HepG2 (cell line): ENCODE measurements around the gene HPGD. TPM values are rescaled to one million over a fixed set of nuclear protein-coding genes. Genes with fewer than 3 reads are reported as not detected.

Experiments used
- ATAC-seq: fragments of 200-7000 bp; cut with Tn5 transposase; 3 replicates; pipeline ENCODE4 v1.9.1; 2020; ENCODE audit warnings: mild to moderate bottlenecking, moderate library complexity
- BruUV-seq: library from RNA; stranded (reverse); fragments of 400-500 nt; replicated peaks from 2 replicates; lab custom pipeline; 2021; lab: Mats Ljungman, UMichigan
- CTCF ChIA-PET: fragments of 300-600 bp; formaldehyde crosslinking; extraction: SDS; loops from one replicate; lab custom pipeline; 2021; ENCODE audit warnings: low total read pairs, inconsistent platforms, low intra/inter-chr PET ratio; lab: Yijun Ruan, JAX
- POLR2A ChIA-PET: fragments of 350-600 bp; sonication (Branson Sonifier 250); formaldehyde crosslinking; loops from one replicate; lab custom pipeline; 2020; ENCODE audit warnings: antibody characterized with exemption, inconsistent platforms; lab: Yijun Ruan, JAX
- DNase-seq: peaks from one replicate; pipeline ENCODE4 v3.0.0-alpha.2; 2015; ENCODE audit warnings: low spot score
- FAIRE-seq: peaks from 3 replicates; lab custom pipeline; 2011; peaks lifted over from hg19 to GRCh38; lab: Jason Lieb, UNC
- H2AFZ ChIP-seq: one replicate; pipeline ENCODE4 v1.6.1; 2011; ENCODE audit warnings: low read length, inconsistent platforms
- H3K27ac ChIP-seq: fragments of 300-600 bp; 3 replicates; pipeline ENCODE4 v1.8.0; 2011; ENCODE audit warnings: mixed run types, mild to moderate bottlenecking, mixed read lengths, low read length, inconsistent platforms; ENCODE audit not compliant: insufficient read depth; ENCODE audit errors: extremely low read length
- H3K27me3 ChIP-seq, 2 experiments: fragments of 200-600 bp in 1 of 2; 2 replicates in 1 of 2; 3 replicates in 1 of 2; pipeline versions ENCODE4 v1.6.0 to v1.8.0; 2011; ENCODE audit warnings: low read length in 2 of 2, mild to moderate bottlenecking in 2 of 2, moderate library complexity in 2 of 2, inconsistent platforms in 1 of 2; ENCODE audit not compliant: insufficient read depth in 2 of 2, control insufficient read depth in 1 of 2
- H3K36me3 ChIP-seq, 2 experiments: fragments of 200-600 bp in 1 of 2; replicated peaks in 1 of 2; 2 replicates in 1 of 2; 3 replicates in 1 of 2; pipeline versions ENCODE4 v1.5.1 to v1.8.0; 2011; ENCODE audit warnings: low read length in 2 of 2, inconsistent platforms in 1 of 2; ENCODE audit not compliant: insufficient read depth in 2 of 2, control insufficient read depth in 1 of 2
- H3K4me1 ChIP-seq: 2 replicates; pipeline ENCODE4 v1.5.1; 2012; ENCODE audit warnings: low read length, inconsistent platforms; ENCODE audit not compliant: insufficient read depth
- H3K4me2 ChIP-seq: 2 replicates; pipeline ENCODE4 v1.6.0; 2011; ENCODE audit warnings: low read depth, low read length, inconsistent platforms
- H3K4me3 ChIP-seq, 3 experiments: fragments of 200-600 bp in 1 of 3; sonication (generic), shearing (Covaris generic) in 1 of 3; replicated peaks in 1 of 3; 2 replicates each; pipeline ENCODE4 v1.5.1; 2011 to 2016; ENCODE audit warnings: low read length in 3 of 3, inconsistent platforms in 2 of 3, low read depth in 2 of 3, mild to moderate bottlenecking in 2 of 3, control low read depth in 1 of 3, mixed read lengths in 1 of 3; ENCODE audit not compliant: insufficient read depth in 1 of 3
- H3K79me2 ChIP-seq: one replicate; pipeline ENCODE4 v1.6.1; 2011; ENCODE audit warnings: low read length, inconsistent platforms; ENCODE audit not compliant: insufficient read depth
- H3K9ac ChIP-seq: 2 replicates; pipeline ENCODE4 v1.6.0; 2011; ENCODE audit warnings: mild to moderate bottlenecking, low read depth, low read length, inconsistent platforms; ENCODE audit not compliant: insufficient read depth
- H3K9me3 ChIP-seq: 2 replicates; pipeline ENCODE4 v1.5.1; 2012; ENCODE audit warnings: mild to moderate bottlenecking, low read length
- H4K20me1 ChIP-seq: 2 replicates; pipeline ENCODE4 v1.6.0; 2011; ENCODE audit warnings: inconsistent platforms, mild to moderate bottlenecking, low read length, moderate library complexity; ENCODE audit not compliant: insufficient read depth
- MAFK ChIP-seq, 2 experiments: IDR thresholded peaks in 1 of 2; conservative IDR thresholded peaks in 1 of 2; 2 replicates each; pipeline ENCODE4 v1.6.1; 2011; ENCODE audit warnings: improper control_type of control experiment in 2 of 2, low read length in 2 of 2
- MIER2 ChIP-seq: IDR thresholded peaks from 2 replicates; pipeline ENCODE4 v1.6.1; 2016; ENCODE audit warnings: missing biosample characterization, missing genetic modification reagents
- SIN3B ChIP-seq: fragments of 150-350 bp; IDR thresholded peaks from 2 replicates; pipeline ENCODE4 v1.6.1; 2014; ENCODE audit warnings: low read length
- TAF1 ChIP-seq: sonication (generic); formaldehyde crosslinking; IDR thresholded peaks from 2 replicates; pipeline ENCODE4 v1.4.0; 2020; ENCODE audit warnings: missing genetic modification reagents
- ZBTB43 ChIP-seq: sonication (generic); formaldehyde crosslinking; conservative IDR thresholded peaks from 2 replicates; pipeline ENCODE4 v1.4.0; 2020; ENCODE audit warnings: missing genetic modification reagents
- WGBS: methylation state at CpG from one replicate; pipeline ENCODE4 v1.1.6; 2017; ENCODE audit warnings: low lambda C conversion rate; 5-methylcytosine and 5-hydroxymethylcytosine counted together
- in situ Hi-C: cut with HindIII; loops from 2 replicates; pipeline ENCODE4 v1.10.0; 2017; ENCODE audit warnings: low pct_unique_long_range_greater_than_20kb; ENCODE audit not compliant: extremely low pct_ligation_motif_present
- intact Hi-C: fragments of 100-400 bp; cut with micrococcal nuclease; formaldehyde crosslinking; loops from one replicate; pipeline ENCODE4 v1.10.0; 2022; ENCODE audit not compliant: unreplicated experiment
- polyA plus RNA-seq, 8 experiments: library from polyadenylated mRNA; depleted of rRNA in 3 of 8; stranded (reverse) in 7 of 8; unstranded in 1 of 8; fragments of >200 nt; fragmentation: Illumina TruSeq in 4 of 8; extraction: Trizol in 4 of 8; gene quantifications; 2 replicates each; pipeline versions ENCODE4 v1.2.1 to v1.2.3, GENCODE V29; 2011 to 2016; ENCODE audit warnings: low read depth in 4 of 8, missing spikeins in 1 of 8, mixed read lengths in 1 of 8; ENCODE audit not compliant: insufficient read depth in 1 of 8
- total RNA-seq, 5 experiments: library from RNA; depleted of rRNA; stranded (reverse); fragments of >200 nt; fragmentation: Illumina TruSeq; extraction: Trizol; gene quantifications; 2 replicates each; pipeline ENCODE4 v1.2.3, GENCODE V29; 2016; ENCODE audit warnings: low read depth in 1 of 5
- TF ChIP-seq, protein P1 (sequence below): sonication (generic); formaldehyde crosslinking; IDR thresholded peaks from 2 replicates; pipeline ENCODE4 v1.5.0; 2020; ENCODE audit warnings: missing genetic modification reagents
- TF ChIP-seq, protein P2 (sequence below), 2 experiments: IDR thresholded peaks; 2 replicates each; pipeline ENCODE4 v1.6.1; 2011 to 2012; ENCODE audit warnings: low read length in 2 of 2, borderline replicate concordance in 1 of 2, low read depth in 1 of 2, mild to moderate bottlenecking in 1 of 2, moderate library complexity in 1 of 2

Gene HPGD
- total and polyA plus RNA-seq, 2 of the 13 experiments (the other 11 are each of a cell fraction or from before 2014, with no cell fraction given): 0.13 to 0.24 TPM

DNA sequence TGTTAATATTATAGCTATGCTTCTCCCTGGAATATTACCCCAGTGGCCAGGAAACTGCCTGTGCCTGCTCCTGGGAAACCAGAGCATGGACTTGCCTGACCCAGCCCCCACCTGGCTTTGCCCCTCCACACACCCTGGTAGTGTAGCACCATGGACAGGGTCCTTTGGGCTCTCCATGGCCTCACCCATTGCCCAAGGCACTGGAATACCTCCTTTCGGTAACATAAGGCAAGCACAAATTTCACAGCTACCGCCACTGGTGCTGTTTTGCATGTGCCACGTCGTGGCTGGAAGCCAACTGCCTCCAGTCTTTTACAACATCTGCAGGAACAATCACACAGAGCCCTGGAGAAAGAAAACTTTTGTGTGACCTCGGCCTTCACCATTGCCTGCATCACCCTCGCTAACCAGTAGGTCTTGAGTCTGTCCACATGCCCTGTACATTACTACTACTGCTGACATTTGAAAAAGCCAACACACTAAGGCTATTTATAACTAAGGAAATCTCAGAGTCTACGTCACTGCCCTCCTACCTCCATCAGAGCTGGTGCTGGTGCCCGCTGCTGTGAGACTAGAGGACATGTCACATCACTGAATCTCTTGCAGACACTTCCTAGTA is 47.7 kb downstream of the HPGD start:
- ATAC-seq: no peak

More for the DNA sequence above, 47.7 kb downstream of the HPGD start:
- WGBS: 5% methylated on average over 6 of the region's 8 CpGs
- FAIRE-seq: no peak
- CTCF ChIA-PET: no interaction called here
- Histone ChIP-seq H3K27ac (no peak overlapping the region), H3K27me3 (no peaks in the 10 kb centered on the region), H3K79me2 (no peaks in the 10 kb centered on the region), H3K9ac (no peak overlapping the region), H3K4me3 (no peak overlapping the region), H3K9me3 (no peaks in the 10 kb centered on the region), H2AFZ (no peak overlapping the region), H3K4me1 (no peaks in the 10 kb centered on the region), H3K36me3 (no peaks in the 10 kb centered on the region), H3K4me2 (no peak overlapping the region), H4K20me1 (no peaks in the 10 kb centered on the region)
- intact Hi-C loops (no loop called here), in situ Hi-C loops (no loop called here)
- BruUV-seq: no TSS peak
- TF ChIP-seq SIN3B (no peak), ZBTB43 (CRISPR knock-in tag) (no peak), MAFK (conservative IDR thresholded peaks at IDR 0.05 in 1 of 2, IDR thresholded peaks at IDR 0.05 in 1 of 2; ENCODE audit: low read length in 2 of 2) (no peak), TAF1 (CRISPR knock-in tag) (no peak), MIER2 (CRISPR knock-in tag) (peak; percentile 86)
- TF ChIP-seq, protein P1, sequence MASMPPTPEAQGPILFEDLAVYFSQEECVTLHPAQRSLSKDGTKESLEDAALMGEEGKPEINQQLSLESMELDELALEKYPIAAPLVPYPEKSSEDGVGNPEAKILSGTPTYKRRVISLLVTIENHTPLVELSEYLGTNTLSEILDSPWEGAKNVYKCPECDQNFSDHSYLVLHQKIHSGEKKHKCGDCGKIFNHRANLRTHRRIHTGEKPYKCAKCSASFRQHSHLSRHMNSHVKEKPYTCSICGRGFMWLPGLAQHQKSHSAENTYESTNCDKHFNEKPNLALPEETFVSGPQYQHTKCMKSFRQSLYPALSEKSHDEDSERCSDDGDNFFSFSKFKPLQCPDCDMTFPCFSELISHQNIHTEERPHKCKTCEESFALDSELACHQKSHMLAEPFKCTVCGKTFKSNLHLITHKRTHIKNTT: no peak
- TF ChIP-seq, protein P2, sequence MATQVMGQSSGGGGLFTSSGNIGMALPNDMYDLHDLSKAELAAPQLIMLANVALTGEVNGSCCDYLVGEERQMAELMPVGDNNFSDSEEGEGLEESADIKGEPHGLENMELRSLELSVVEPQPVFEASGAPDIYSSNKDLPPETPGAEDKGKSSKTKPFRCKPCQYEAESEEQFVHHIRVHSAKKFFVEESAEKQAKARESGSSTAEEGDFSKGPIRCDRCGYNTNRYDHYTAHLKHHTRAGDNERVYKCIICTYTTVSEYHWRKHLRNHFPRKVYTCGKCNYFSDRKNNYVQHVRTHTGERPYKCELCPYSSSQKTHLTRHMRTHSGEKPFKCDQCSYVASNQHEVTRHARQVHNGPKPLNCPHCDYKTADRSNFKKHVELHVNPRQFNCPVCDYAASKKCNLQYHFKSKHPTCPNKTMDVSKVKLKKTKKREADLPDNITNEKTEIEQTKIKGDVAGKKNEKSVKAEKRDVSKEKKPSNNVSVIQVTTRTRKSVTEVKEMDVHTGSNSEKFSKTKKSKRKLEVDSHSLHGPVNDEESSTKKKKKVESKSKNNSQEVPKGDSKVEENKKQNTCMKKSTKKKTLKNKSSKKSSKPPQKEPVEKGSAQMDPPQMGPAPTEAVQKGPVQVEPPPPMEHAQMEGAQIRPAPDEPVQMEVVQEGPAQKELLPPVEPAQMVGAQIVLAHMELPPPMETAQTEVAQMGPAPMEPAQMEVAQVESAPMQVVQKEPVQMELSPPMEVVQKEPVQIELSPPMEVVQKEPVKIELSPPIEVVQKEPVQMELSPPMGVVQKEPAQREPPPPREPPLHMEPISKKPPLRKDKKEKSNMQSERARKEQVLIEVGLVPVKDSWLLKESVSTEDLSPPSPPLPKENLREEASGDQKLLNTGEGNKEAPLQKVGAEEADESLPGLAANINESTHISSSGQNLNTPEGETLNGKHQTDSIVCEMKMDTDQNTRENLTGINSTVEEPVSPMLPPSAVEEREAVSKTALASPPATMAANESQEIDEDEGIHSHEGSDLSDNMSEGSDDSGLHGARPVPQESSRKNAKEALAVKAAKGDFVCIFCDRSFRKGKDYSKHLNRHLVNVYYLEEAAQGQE (IDR thresholded peaks at IDR 0.05; ENCODE audit: borderline replicate concordance in 1 of 2, low read depth in 1 of 2, low read length in 2 of 2): peak; percentile 31 to 87
- no peak for DNase-seq
- POLR2A ChIA-PET: no interaction called here
